ENCODE measurements around the gene IGSF8. TPM values are rescaled to one million over a fixed set of nuclear protein-coding genes. Genes with fewer than 3 reads are reported as not detected.

The IGSF8 gene
- total RNA-seq, 1 experiment from 2014 or later: 35.6 TPM

DNA sequence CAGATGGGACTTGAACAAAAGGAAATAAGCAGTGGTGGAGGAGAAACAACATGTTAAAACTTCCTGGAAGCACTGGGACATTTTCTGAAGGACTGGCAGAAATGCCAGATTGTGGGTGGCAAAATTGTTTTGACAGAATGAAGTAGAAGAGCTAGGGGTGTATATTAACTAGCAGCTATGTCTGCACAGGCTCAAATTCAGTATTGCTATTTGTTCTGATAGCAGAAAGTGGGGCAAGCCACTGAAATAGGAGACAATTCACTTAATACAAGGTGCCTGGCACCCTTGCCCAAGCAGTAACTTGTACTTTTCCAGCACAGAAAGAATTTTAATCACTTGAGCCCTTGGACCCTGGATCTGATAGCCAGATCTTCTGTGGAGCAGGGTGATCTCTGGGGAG, 54.9 kb downstream of the IGSF8 start:
- ATAC-seq (no peak), DNase-seq (ENCODE audit: low read depth, low spot score) (no peak)
- no peaks in the 10 kb centered on the region for H3K79me2 ChIP-seq (ENCODE audit: insufficient read depth, low read length)
- no peak for TF ChIP-seq POLR2A (IDR thresholded peaks at IDR 0.05; ENCODE audit: borderline replicate concordance, extremely low read depth, insufficient read depth, insufficient read length)
- TF ChIP-seq, protein P1, sequence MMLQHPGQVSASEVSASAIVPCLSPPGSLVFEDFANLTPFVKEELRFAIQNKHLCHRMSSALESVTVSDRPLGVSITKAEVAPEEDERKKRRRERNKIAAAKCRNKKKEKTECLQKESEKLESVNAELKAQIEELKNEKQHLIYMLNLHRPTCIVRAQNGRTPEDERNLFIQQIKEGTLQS (IDR thresholded peaks at IDR 0.05): no peak
- TF ChIP-seq, protein P2, sequence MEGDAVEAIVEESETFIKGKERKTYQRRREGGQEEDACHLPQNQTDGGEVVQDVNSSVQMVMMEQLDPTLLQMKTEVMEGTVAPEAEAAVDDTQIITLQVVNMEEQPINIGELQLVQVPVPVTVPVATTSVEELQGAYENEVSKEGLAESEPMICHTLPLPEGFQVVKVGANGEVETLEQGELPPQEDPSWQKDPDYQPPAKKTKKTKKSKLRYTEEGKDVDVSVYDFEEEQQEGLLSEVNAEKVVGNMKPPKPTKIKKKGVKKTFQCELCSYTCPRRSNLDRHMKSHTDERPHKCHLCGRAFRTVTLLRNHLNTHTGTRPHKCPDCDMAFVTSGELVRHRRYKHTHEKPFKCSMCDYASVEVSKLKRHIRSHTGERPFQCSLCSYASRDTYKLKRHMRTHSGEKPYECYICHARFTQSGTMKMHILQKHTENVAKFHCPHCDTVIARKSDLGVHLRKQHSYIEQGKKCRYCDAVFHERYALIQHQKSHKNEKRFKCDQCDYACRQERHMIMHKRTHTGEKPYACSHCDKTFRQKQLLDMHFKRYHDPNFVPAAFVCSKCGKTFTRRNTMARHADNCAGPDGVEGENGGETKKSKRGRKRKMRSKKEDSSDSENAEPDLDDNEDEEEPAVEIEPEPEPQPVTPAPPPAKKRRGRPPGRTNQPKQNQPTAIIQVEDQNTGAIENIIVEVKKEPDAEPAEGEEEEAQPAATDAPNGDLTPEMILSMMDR (IDR thresholded peaks at IDR 0.05 in 2 of 3, conservative IDR thresholded peaks at IDR 0.05 in 1 of 3; ENCODE audit: borderline replicate concordance in 1 of 3, insufficient read depth in 1 of 3, low read depth in 2 of 3, low read length in 2 of 3): no peak
- TF ChIP-seq JUND (IDR thresholded peaks at IDR 0.05): no peak
- no peak for TF ChIP-seq POLR2AphosphoS5 (IDR thresholded peaks at IDR 0.05; ENCODE audit: low read depth, low read length)
- no peak for TF ChIP-seq TCF7L2 (IDR thresholded peaks at IDR 0.05; ENCODE audit: borderline replicate concordance, extremely low read depth, insufficient read depth, insufficient read length)
- TF ChIP-seq, protein P3, sequence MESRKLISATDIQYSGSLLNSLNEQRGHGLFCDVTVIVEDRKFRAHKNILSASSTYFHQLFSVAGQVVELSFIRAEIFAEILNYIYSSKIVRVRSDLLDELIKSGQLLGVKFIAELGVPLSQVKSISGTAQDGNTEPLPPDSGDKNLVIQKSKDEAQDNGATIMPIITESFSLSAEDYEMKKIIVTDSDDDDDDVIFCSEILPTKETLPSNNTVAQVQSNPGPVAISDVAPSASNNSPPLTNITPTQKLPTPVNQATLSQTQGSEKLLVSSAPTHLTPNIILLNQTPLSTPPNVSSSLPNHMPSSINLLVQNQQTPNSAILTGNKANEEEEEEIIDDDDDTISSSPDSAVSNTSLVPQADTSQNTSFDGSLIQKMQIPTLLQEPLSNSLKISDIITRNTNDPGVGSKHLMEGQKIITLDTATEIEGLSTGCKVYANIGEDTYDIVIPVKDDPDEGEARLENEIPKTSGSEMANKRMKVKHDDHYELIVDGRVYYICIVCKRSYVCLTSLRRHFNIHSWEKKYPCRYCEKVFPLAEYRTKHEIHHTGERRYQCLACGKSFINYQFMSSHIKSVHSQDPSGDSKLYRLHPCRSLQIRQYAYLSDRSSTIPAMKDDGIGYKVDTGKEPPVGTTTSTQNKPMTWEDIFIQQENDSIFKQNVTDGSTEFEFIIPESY (IDR thresholded peaks at IDR 0.05; ENCODE audit: extremely low read depth, insufficient replicate concordance, low read length): no peak
- no peak for TF ChIP-seq SP1 (IDR thresholded peaks at IDR 0.05; ENCODE audit: low read depth)
- no peak for TF ChIP-seq CBX3 (IDR thresholded peaks at IDR 0.05; ENCODE audit: low read depth)
- no peak for TF ChIP-seq CEBPB (IDR thresholded peaks at IDR 0.05; ENCODE audit: low read depth)
- TF ChIP-seq, protein P4, sequence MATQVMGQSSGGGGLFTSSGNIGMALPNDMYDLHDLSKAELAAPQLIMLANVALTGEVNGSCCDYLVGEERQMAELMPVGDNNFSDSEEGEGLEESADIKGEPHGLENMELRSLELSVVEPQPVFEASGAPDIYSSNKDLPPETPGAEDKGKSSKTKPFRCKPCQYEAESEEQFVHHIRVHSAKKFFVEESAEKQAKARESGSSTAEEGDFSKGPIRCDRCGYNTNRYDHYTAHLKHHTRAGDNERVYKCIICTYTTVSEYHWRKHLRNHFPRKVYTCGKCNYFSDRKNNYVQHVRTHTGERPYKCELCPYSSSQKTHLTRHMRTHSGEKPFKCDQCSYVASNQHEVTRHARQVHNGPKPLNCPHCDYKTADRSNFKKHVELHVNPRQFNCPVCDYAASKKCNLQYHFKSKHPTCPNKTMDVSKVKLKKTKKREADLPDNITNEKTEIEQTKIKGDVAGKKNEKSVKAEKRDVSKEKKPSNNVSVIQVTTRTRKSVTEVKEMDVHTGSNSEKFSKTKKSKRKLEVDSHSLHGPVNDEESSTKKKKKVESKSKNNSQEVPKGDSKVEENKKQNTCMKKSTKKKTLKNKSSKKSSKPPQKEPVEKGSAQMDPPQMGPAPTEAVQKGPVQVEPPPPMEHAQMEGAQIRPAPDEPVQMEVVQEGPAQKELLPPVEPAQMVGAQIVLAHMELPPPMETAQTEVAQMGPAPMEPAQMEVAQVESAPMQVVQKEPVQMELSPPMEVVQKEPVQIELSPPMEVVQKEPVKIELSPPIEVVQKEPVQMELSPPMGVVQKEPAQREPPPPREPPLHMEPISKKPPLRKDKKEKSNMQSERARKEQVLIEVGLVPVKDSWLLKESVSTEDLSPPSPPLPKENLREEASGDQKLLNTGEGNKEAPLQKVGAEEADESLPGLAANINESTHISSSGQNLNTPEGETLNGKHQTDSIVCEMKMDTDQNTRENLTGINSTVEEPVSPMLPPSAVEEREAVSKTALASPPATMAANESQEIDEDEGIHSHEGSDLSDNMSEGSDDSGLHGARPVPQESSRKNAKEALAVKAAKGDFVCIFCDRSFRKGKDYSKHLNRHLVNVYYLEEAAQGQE (IDR thresholded peaks at IDR 0.05; ENCODE audit: low read depth): no peak
- no peak for TF ChIP-seq EZH2phosphoT487 (IDR thresholded peaks at IDR 0.05; ENCODE audit: borderline replicate concordance)
- TF ChIP-seq, protein P5, sequence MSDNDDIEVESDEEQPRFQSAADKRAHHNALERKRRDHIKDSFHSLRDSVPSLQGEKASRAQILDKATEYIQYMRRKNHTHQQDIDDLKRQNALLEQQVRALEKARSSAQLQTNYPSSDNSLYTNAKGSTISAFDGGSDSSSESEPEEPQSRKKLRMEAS (IDR thresholded peaks at IDR 0.05): no peak
- no peak for TF ChIP-seq YY1 (IDR thresholded peaks at IDR 0.05; ENCODE audit: extremely low read depth, insufficient replicate concordance, low read depth, low read length)
- TF ChIP-seq RAD21 (IDR thresholded peaks at IDR 0.05; ENCODE audit: low read depth): no peak
- no peaks in the 10 kb centered on the region for H3K9me3 ChIP-seq (ENCODE audit: control insufficient read depth in 1 of 2, insufficient read depth in 1 of 2, low read depth in 1 of 2, low read length in 2 of 2)
- CTCF ChIA-PET: no interaction called here
- no peaks in the 10 kb centered on the region for H3K9me2 ChIP-seq (ENCODE audit: insufficient read depth)
- H3K27ac ChIP-seq (ENCODE audit: low read depth, low read length): no peak overlapping the region
- H3K4me1 ChIP-seq (ENCODE audit: control insufficient read depth in 1 of 2, insufficient read depth in 2 of 2, low read length in 2 of 2): peaks cover 4 to 6% of the 10 kb centered on the region in 2 experiments; a peak in 3 of 4 replicates
- H3K36me3 ChIP-seq (ENCODE audit: control insufficient read depth in 1 of 2, insufficient read depth in 2 of 2, low read length in 2 of 2): no peaks in the 10 kb centered on the region
- POLR2A ChIA-PET: no interaction called here
- no peak overlapping the region for H2AFZ ChIP-seq (ENCODE audit: low read depth, low read length, poor library complexity, severe bottlenecking)
- no peak overlapping the region for H3K9ac ChIP-seq (ENCODE audit: low read length)
- intact Hi-C loops (cut with micrococcal nuclease): no loop called here
- H3K4me3 ChIP-seq (replicated peaks in 1 of 2; ENCODE audit: low read depth in 1 of 2, low read length in 2 of 2): no peak overlapping the region
- no peaks in the 10 kb centered on the region for H4K20me1 ChIP-seq (ENCODE audit: insufficient read depth)
- H3K27me3 ChIP-seq (ENCODE audit: insufficient read depth, low read length): peaks cover 13% of the 10 kb centered on the region
- no peak overlapping the region for H3K4me2 ChIP-seq (ENCODE audit: low read length)
- BruUV-seq (replicated peaks): no TSS peak
- RAD21 ChIA-PET (ENCODE audit: low non-redundant PET in 1 of 2, low total read pairs in 2 of 2, uncharacterized antibody in 2 of 2, unreplicated experiment in 2 of 2): no interaction called here
